GM23338 (cell line): ENCODE results near the gene TMCO4.

Experiments used
- CREB1 ChIP-seq: fragments of 250-450 bp; sonication (Bioruptor Pico); IDR thresholded peaks from 2 replicates; pipeline ENCODE4 v1.5.0; 2020; ENCODE audit warnings: low read depth, mild to moderate bottlenecking, moderate library complexity
- EZH2 ChIP-seq: fragments of 200-600 bp; sonication (generic); IDR thresholded peaks from one replicate; pipeline ENCODE4 v1.8.0; 2017; ENCODE audit warnings: antibody characterized with exemption, mild to moderate bottlenecking, low read depth; ENCODE audit not compliant: unreplicated experiment
- EZH2phosphoT487 ChIP-seq: fragments of 200-600 bp; sonication (generic); IDR thresholded peaks from one replicate; pipeline ENCODE4 v1.8.1; 2018; ENCODE audit warnings: antibody characterized with exemption; ENCODE audit not compliant: unreplicated experiment
- JUNB ChIP-seq: IDR thresholded peaks from one replicate; pipeline ENCODE4 v1.6.1; 2016; ENCODE audit warnings: antibody characterized with exemption; ENCODE audit not compliant: unreplicated experiment
- NANOG ChIP-seq: IDR thresholded peaks from 2 replicates; pipeline ENCODE4 v1.6.1; 2016; ENCODE audit warnings: antibody characterized with exemption, borderline replicate concordance
- POLR2AphosphoS5 ChIP-seq: IDR thresholded peaks from 2 replicates; pipeline ENCODE4 v1.6.1; 2016; ENCODE audit warnings: antibody characterized with exemption, low read depth
- STAT1 ChIP-seq: IDR thresholded peaks from one replicate; pipeline ENCODE4 v1.6.1; 2016; ENCODE audit warnings: antibody characterized with exemption; ENCODE audit not compliant: unreplicated experiment
- ZNF114 ChIP-seq: fragments of 250-450 bp; sonication (Bioruptor Pico); IDR thresholded peaks from 2 replicates; pipeline ENCODE4 v1.5.0; 2020; ENCODE audit warnings: mild to moderate bottlenecking, moderate library complexity
- ZNF331 ChIP-seq: fragments of 250-450 bp; sonication (Bioruptor Pico); IDR thresholded peaks from 2 replicates; pipeline ENCODE4 v1.5.0; 2020; ENCODE audit warnings: low read depth, mild to moderate bottlenecking, moderate library complexity
- TF ChIP-seq, protein P1 (sequence below), 2 experiments: fragments of 200-600 bp in 1 of 2; sonication (generic) in 1 of 2; conservative IDR thresholded peaks; 2 replicates each; pipeline versions ENCODE4 v1.5.1 to v1.6.1; 2016 to 2017; ENCODE audit warnings: antibody characterized with exemption in 2 of 2, low read depth in 2 of 2, mild to moderate bottlenecking in 2 of 2, moderate library complexity in 1 of 2
- TF ChIP-seq, protein P2 (sequence below): IDR thresholded peaks from one replicate; pipeline ENCODE4 v1.6.1; 2018; ENCODE audit warnings: antibody characterized with exemption; ENCODE audit not compliant: unreplicated experiment
- TF ChIP-seq, protein P3 (sequence below): IDR thresholded peaks from 2 replicates; pipeline ENCODE4 v1.6.1; 2016; ENCODE audit warnings: antibody characterized with exemption

DNA sequence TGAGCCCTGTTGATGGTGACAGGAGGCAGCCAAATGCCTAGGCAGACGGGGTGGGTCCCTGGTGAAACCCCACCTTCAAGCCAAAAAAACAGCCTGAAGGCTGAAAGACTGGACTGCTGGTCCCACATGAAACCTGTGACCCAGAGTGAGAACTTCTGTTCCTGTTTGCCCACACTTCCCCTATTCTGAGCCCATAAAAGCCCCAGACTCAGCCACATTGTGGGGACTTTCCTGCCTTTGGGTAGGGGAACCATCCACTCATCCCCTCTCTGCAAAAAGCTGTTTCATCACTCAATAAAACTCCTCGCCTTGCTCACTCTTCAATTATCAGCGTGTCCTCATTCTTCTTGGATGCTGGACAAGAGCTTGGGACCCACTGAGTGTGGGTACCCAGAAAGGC is 109.9 kb downstream of the TMCO4 start:
- TF ChIP-seq, protein P1, sequence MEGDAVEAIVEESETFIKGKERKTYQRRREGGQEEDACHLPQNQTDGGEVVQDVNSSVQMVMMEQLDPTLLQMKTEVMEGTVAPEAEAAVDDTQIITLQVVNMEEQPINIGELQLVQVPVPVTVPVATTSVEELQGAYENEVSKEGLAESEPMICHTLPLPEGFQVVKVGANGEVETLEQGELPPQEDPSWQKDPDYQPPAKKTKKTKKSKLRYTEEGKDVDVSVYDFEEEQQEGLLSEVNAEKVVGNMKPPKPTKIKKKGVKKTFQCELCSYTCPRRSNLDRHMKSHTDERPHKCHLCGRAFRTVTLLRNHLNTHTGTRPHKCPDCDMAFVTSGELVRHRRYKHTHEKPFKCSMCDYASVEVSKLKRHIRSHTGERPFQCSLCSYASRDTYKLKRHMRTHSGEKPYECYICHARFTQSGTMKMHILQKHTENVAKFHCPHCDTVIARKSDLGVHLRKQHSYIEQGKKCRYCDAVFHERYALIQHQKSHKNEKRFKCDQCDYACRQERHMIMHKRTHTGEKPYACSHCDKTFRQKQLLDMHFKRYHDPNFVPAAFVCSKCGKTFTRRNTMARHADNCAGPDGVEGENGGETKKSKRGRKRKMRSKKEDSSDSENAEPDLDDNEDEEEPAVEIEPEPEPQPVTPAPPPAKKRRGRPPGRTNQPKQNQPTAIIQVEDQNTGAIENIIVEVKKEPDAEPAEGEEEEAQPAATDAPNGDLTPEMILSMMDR (conservative IDR thresholded peaks at IDR 0.05; ENCODE audit: low read depth in 2 of 2), result no peak
- TF ChIP-seq POLR2AphosphoS5 (no peak), STAT1 (no peak), JUNB (no peak), EZH2 (no peak), CREB1 (CRISPR knock-in tag) (no peak), ZNF331 (CRISPR knock-in tag) (no peak), EZH2phosphoT487 (no peak), NANOG (no peak), ZNF114 (CRISPR knock-in tag) (no peak)
- TF ChIP-seq, protein P2, sequence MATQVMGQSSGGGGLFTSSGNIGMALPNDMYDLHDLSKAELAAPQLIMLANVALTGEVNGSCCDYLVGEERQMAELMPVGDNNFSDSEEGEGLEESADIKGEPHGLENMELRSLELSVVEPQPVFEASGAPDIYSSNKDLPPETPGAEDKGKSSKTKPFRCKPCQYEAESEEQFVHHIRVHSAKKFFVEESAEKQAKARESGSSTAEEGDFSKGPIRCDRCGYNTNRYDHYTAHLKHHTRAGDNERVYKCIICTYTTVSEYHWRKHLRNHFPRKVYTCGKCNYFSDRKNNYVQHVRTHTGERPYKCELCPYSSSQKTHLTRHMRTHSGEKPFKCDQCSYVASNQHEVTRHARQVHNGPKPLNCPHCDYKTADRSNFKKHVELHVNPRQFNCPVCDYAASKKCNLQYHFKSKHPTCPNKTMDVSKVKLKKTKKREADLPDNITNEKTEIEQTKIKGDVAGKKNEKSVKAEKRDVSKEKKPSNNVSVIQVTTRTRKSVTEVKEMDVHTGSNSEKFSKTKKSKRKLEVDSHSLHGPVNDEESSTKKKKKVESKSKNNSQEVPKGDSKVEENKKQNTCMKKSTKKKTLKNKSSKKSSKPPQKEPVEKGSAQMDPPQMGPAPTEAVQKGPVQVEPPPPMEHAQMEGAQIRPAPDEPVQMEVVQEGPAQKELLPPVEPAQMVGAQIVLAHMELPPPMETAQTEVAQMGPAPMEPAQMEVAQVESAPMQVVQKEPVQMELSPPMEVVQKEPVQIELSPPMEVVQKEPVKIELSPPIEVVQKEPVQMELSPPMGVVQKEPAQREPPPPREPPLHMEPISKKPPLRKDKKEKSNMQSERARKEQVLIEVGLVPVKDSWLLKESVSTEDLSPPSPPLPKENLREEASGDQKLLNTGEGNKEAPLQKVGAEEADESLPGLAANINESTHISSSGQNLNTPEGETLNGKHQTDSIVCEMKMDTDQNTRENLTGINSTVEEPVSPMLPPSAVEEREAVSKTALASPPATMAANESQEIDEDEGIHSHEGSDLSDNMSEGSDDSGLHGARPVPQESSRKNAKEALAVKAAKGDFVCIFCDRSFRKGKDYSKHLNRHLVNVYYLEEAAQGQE, result no peak
- TF ChIP-seq, protein P3, sequence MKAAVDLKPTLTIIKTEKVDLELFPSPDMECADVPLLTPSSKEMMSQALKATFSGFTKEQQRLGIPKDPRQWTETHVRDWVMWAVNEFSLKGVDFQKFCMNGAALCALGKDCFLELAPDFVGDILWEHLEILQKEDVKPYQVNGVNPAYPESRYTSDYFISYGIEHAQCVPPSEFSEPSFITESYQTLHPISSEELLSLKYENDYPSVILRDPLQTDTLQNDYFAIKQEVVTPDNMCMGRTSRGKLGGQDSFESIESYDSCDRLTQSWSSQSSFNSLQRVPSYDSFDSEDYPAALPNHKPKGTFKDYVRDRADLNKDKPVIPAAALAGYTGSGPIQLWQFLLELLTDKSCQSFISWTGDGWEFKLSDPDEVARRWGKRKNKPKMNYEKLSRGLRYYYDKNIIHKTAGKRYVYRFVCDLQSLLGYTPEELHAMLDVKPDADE, result no peak
